Mesothelial cell of epicardium (in vitro differentiated cells): ENCODE data around the gene PARD3. TPM values are rescaled to one million over a fixed set of nuclear protein-coding genes. Genes with fewer than 3 reads are reported as not detected.
A peak's percentile ranks its signal among the peaks of the same experiment; 100 is the strongest.

Source experiments
- DNase-seq, 2 experiments: peaks; one replicate each; pipeline ENCODE4 v3.0.0; 2021; ENCODE audit warnings: low spot score in 2 of 2; ENCODE audit not compliant: unreplicated experiment in 2 of 2
- H3K27ac Mint-ChIP-seq: 2 replicates; pipeline ENCODE4 v1.8.0; 2021; ENCODE audit warnings: mixed read lengths
- H3K27me3 Mint-ChIP-seq: 2 replicates; pipeline ENCODE4 v1.8.0; 2021; ENCODE audit warnings: low read depth, mixed read lengths
- H3K36me3 Mint-ChIP-seq: 2 replicates; pipeline ENCODE4 v1.8.0; 2021; ENCODE audit warnings: mixed read lengths
- H3K4me1 Mint-ChIP-seq: 2 replicates; pipeline ENCODE4 v1.8.0; 2021; ENCODE audit warnings: mixed read lengths
- H3K4me3 Mint-ChIP-seq: 2 replicates; pipeline ENCODE4 v1.8.0; 2021; ENCODE audit warnings: mild to moderate bottlenecking, moderate library complexity, mixed read lengths
- H3K9me3 Mint-ChIP-seq: 2 replicates; pipeline ENCODE4 v1.8.0; 2021; ENCODE audit warnings: mixed read lengths
- CTCF ChIP-seq: fragments of 200-600 bp; sonication (generic); IDR thresholded peaks from one replicate; pipeline ENCODE4 v1.5.0; 2021; ENCODE audit warnings: antibody characterized with exemption; ENCODE audit not compliant: unreplicated experiment
- total RNA-seq: library from RNA; stranded (reverse); gene quantifications from 3 replicates; pipeline ENCODE4 v1.2.1, GENCODE V29; 2021

Gene PARD3
- total RNA-seq, 1 donor from 2014 or later, result 73.2 TPM

GRCh38 chr10:34637418-34637911 is 177.6 kb downstream of the PARD3 start:
- Mint-ChIP-seq H3K36me3 (peaks cover 9% of the 10 kb centered on the region), H3K4me1 (peaks cover 42% of the 10 kb centered on the region), H3K4me3 (no peak overlapping the region), H3K27me3 (no peaks in the 10 kb centered on the region), H3K27ac (peak overlapping the region; percentile 27), H3K9me3 (no peaks in the 10 kb centered on the region)
- DNase-seq, result peak; percentile 36 to 81
- TF ChIP-seq CTCF, result peak; percentile 97

DNA sequence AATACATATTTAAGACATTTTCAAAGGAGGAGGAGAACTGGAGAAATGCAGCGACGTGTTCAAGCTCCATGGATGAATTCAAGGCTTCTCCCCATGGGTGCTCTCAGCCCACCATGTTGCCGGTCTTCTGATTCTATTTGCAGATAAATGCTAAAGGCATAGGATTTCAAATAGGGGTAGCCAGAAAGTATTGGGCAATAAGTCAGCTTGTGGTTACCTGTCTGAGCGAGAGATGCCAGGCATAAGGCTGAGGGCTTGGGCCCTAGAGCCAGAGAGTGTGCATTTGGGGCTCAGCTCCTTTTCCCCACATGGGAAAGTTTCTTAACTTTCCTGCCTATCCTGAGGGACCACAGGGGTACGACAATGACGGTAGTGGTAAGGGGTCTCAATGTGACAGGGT is 180.0 kb downstream of the PARD3 start:
- Mint-ChIP-seq H3K4me3 (no peak overlapping the region), H3K27me3 (no peaks in the 10 kb centered on the region), H3K9me3 (no peaks in the 10 kb centered on the region), H3K27ac (no peak overlapping the region), H3K4me1 (peaks cover 37% of the 10 kb centered on the region), H3K36me3 (peaks cover 9% of the 10 kb centered on the region)
- DNase-seq, result no peak
- TF ChIP-seq CTCF, result no peak

GRCh38 chr10:34633374-34633773 is 181.7 kb downstream of the PARD3 start:
- no peaks in the 10 kb centered on the region for H3K9me3 Mint-ChIP-seq
- no peak for TF ChIP-seq CTCF
- H3K4me3 Mint-ChIP-seq, result no peak overlapping the region
- peaks cover 9% of the 10 kb centered on the region for H3K36me3 Mint-ChIP-seq
- H3K27me3 Mint-ChIP-seq, result no peaks in the 10 kb centered on the region
- H3K27ac Mint-ChIP-seq, result no peak overlapping the region
- no peak for DNase-seq
- H3K4me1 Mint-ChIP-seq, result peaks cover 24% of the 10 kb centered on the region

GRCh38 chr10:34629084-34629483 is 186.0 kb downstream of the PARD3 start:
- no peak overlapping the region for H3K4me3 Mint-ChIP-seq
- TF ChIP-seq CTCF, result no peak
- H3K27me3 Mint-ChIP-seq, result no peaks in the 10 kb centered on the region
- H3K4me1 Mint-ChIP-seq, result peaks cover 11% of the 10 kb centered on the region
- no peaks in the 10 kb centered on the region for H3K9me3 Mint-ChIP-seq
- H3K36me3 Mint-ChIP-seq, result peaks cover 4% of the 10 kb centered on the region
- H3K27ac Mint-ChIP-seq, result no peak overlapping the region
- DNase-seq, result no peak

GRCh38 chr10:34628174-34628796 is 186.8 kb downstream of the PARD3 start:
- no peaks in the 10 kb centered on the region for H3K27me3 Mint-ChIP-seq
- H3K4me1 Mint-ChIP-seq, result peaks cover 11% of the 10 kb centered on the region
- no peak overlapping the region for H3K27ac Mint-ChIP-seq
- TF ChIP-seq CTCF, result no peak
- DNase-seq, result no peak
- H3K9me3 Mint-ChIP-seq, result no peaks in the 10 kb centered on the region
- H3K4me3 Mint-ChIP-seq, result no peak overlapping the region
- peaks cover 1% of the 10 kb centered on the region for H3K36me3 Mint-ChIP-seq
